ENCODE measurements around the gene SOWAHB.

SOWAHB gene

DNA sequence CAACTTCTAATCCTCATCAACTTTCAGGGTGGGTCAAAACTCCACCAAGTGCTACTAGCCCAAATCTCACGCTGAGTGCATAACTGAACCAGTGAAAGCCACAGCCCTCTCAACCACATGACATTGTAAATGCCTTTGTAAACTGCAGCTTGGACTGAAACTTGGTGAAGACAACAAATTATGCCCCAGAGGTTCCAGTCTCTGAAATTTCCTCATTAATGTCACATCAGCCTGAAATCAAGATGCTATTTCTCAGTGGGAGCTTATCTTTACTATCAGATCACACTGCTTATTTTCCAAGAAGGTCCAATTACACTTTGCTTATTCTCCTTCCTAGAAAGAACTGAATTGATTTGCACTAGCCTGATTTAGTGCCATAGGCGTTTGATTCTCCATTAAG is 46.6 kb downstream of the SOWAHB start:
- no peak for DNase-seq

- no peak for DNase-seq
Measured at GRCh38 chr4:76850010-76850441, 47.9 kb downstream of the SOWAHB start.
